Measurements from ENCODE around the gene ZNF74. TPM values are rescaled to one million over a fixed set of nuclear protein-coding genes. Genes with fewer than 3 reads are reported as not detected.
A peak's percentile ranks its signal among the peaks of the same experiment; 100 is the strongest.

The ZNF74 gene
- total and polyA plus RNA-seq, 4 donors = 4.1 to 17.6 (median 8.6) TPM

DNA sequence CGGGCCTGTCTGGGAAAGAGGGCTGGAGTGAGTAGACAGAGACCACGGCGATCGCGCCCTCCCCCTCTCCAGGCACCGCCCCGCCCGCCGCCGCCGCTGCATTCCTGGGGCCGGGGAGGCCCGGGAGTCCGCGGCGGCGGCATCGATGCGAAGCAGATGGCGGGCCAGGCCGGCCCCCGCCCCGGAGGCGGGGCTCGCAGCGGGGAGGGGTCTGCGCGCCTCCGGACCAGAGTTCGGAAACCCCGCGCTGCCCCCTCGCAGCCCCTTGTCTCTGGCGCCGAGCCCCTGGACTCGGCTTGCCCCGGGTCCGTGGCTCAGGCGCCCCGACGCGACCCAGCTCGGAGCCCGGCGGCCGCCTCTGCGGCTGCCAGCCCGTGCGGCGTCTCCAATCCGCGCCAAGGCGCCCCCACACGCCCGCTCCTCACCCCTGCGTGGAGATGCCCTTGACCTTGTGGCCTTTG lies 42.4 kb downstream of the ZNF74 start:
- TF ChIP-seq, protein P1, sequence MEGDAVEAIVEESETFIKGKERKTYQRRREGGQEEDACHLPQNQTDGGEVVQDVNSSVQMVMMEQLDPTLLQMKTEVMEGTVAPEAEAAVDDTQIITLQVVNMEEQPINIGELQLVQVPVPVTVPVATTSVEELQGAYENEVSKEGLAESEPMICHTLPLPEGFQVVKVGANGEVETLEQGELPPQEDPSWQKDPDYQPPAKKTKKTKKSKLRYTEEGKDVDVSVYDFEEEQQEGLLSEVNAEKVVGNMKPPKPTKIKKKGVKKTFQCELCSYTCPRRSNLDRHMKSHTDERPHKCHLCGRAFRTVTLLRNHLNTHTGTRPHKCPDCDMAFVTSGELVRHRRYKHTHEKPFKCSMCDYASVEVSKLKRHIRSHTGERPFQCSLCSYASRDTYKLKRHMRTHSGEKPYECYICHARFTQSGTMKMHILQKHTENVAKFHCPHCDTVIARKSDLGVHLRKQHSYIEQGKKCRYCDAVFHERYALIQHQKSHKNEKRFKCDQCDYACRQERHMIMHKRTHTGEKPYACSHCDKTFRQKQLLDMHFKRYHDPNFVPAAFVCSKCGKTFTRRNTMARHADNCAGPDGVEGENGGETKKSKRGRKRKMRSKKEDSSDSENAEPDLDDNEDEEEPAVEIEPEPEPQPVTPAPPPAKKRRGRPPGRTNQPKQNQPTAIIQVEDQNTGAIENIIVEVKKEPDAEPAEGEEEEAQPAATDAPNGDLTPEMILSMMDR (IDR thresholded peaks at IDR 0.05; ENCODE audit: control extremely low read depth, extremely low read depth) = no peak
- Histone ChIP-seq H3K9me3 (ENCODE audit: control insufficient read depth in 4 of 4, insufficient read depth in 3 of 4, low read length in 3 of 4) (no peaks in the 10 kb centered on the region), H3K9ac (ENCODE audit: insufficient read depth in 1 of 2, low read length in 2 of 2) (no peak overlapping the region), H3K4me3 (peak overlapping the region; percentile 63), H3K27me3 (ENCODE audit: control insufficient read depth in 3 of 3, insufficient read depth in 3 of 3, low read length in 2 of 3) (peaks cover 0 to 3% (median 0%) of the 10 kb centered on the region in 3 donors), H3K36me3 (ENCODE audit: control insufficient read depth in 4 of 4, insufficient read depth in 4 of 4, low read length in 4 of 4) (peaks cover 0 to 6% (median 1%) of the 10 kb centered on the region in 4 donors), H3K27ac (ENCODE audit: low read depth in 1 of 2, low read length in 1 of 2) (peak overlapping the region in 1 of 2 donors; percentile 48), H3K4me1 (ENCODE audit: control insufficient read depth in 5 of 5, insufficient read depth in 5 of 5, low read length in 5 of 5) (peaks cover 0 to 53% (median 19%) of the 10 kb centered on the region in 5 donors)
- WGBS, 2 donors = 0 to 1% methylated on average over 36 to 56 of the region's 56 CpGs
- DNase-seq (peak; percentile 88 to 90 (median 90)), ATAC-seq (ENCODE audit: insufficient read depth, low FRiP score) (no peak)

DNA sequence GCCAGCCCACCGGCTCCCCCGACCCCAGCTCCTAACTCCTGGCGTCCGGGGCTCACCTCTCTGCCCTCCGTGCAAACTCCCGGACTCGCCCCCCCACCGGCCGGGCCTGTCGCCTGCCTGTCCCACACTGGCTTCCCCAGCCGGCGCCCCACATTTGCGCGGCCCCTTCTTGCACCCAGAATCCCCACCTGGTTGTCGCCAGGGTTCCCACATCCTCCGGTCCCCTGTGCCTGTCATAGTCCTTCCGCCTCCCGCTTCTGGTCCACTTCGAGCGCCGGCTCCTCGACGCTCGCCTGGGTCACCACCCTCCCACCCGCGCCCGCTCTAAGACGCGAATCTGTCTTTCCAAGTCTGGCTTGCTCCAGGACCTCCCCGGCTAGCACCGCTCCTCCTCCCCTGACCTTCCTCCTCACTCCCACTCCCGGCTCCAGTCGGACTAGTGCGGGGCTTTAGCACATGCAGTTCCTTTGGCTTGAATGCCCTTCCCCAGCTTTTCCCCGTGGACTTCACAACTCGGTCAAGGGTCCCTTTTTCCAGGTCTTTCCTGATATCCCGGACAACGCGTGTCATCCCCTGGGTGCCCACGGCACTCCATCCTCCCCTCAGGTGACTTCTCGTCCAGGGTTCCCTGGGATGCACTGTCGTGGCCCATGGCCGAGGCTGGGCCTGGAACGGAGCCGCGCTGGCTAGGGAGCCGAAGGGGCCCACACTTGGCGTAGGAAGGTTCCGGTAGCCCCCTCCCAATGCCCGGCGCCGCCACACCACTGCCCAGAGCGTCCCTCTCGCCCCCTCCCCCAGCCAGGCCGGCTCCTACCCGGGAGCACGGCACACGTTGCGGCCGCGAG lies 43.0 kb downstream of the ZNF74 start:
- peak in 2 of 3 donors; percentile 48 to 57 for DNase-seq
- 1 to 2% methylated on average over 60 to 61 of the region's 61 CpGs for WGBS, 2 donors
- no peaks in the 10 kb centered on the region for H3K27me3 ChIP-seq (ENCODE audit: control insufficient read depth in 3 of 3, insufficient read depth in 3 of 3, low read length in 2 of 3)
- no peaks in the 10 kb centered on the region for H3K9me3 ChIP-seq (ENCODE audit: control insufficient read depth in 4 of 4, insufficient read depth in 3 of 4, low read length in 3 of 4)
- TF ChIP-seq, protein P1 (IDR thresholded peaks at IDR 0.05; ENCODE audit: control extremely low read depth, extremely low read depth) = no peak
- H3K4me3 ChIP-seq = peak overlapping the region; percentile 63
- H3K27ac ChIP-seq (ENCODE audit: low read depth in 1 of 2, low read length in 1 of 2) = peak overlapping the region in 1 of 2 donors; percentile 48
- H3K4me1 ChIP-seq (ENCODE audit: control insufficient read depth in 5 of 5, insufficient read depth in 5 of 5, low read length in 5 of 5) = peaks cover 0 to 50% (median 17%) of the 10 kb centered on the region in 5 donors
- H3K36me3 ChIP-seq (ENCODE audit: control insufficient read depth in 4 of 4, insufficient read depth in 4 of 4, low read length in 4 of 4) = peaks cover 0 to 6% (median 1%) of the 10 kb centered on the region in 4 donors
- H3K9ac ChIP-seq (ENCODE audit: insufficient read depth in 1 of 2, low read length in 2 of 2) = peak overlapping the region in 1 of 2 donors; percentile 54
- no peak for ATAC-seq (ENCODE audit: insufficient read depth, low FRiP score)

DNA sequence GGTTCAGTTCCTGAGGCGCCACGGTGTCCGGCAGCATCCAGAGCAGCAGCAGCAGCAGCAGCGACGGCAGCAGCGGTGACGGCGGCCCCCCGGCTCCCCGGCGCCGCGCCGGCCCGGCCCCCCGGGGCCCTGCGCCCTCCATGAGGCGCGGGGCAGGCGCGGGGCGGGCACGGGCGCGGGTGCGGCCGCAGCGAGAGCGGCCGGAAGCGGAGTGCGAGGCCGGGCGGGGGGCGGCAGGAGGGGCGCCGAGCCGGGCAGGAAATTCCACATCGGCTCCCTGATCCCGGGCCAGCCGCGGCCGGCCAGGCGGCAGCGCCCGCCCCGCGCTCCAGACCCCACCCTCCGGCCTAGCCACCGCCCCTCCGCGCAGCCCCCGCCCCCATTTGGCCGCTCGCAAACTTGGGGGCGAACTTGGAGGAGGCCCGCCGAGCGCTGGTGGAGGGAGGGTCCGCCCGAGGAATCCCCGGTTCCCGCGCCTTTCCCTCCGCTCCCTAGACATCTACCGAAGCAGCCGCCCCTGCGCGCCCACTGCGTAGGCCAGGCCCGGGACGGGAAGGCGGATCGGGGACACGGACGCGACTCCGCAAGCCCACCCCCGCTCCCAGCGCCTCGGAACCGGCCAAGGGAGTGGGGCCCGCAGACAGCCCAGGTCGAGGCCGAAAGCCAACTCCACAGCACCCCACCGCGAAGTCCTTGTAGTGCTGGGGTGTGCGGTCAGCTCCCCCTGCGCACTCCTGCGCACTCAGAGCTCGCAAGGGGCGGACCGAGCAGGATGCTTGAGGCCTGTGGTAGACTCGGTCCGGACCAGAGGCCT lies 43.9 kb downstream of the ZNF74 start, which contains the start of gene SCARF2:
TSS of gene SCARF2 (minus strand) at position 213 of the 814 bp plus-strand sequence. CDS start at position 142, 71 bp downstream.
- H3K4me3 ChIP-seq = peak within 1 kb of the TSS; percentile 63
- H3K4me1 ChIP-seq (ENCODE audit: control insufficient read depth in 5 of 5, insufficient read depth in 5 of 5, low read length in 5 of 5) = peaks cover 0 to 48% (median 15%) of the 10 kb centered on the region in 5 donors
- TF ChIP-seq, protein P1 (IDR thresholded peaks at IDR 0.05; ENCODE audit: control extremely low read depth, extremely low read depth) = no peak
- peaks cover 0 to 4% (median 2%) of the 10 kb centered on the region in 4 donors for H3K36me3 ChIP-seq (ENCODE audit: control insufficient read depth in 4 of 4, insufficient read depth in 4 of 4, low read length in 4 of 4)
- peak within 1 kb of the TSS; percentile 54 to 55 for H3K9ac ChIP-seq (ENCODE audit: insufficient read depth in 1 of 2, low read length in 2 of 2)
- DNase-seq (peak; percentile 92 to 96 (median 92)), ATAC-seq (ENCODE audit: insufficient read depth, low FRiP score) (peak; percentile 48)
- WGBS, 2 donors = 2% methylated on average over 56 to 95 of the region's 95 CpGs
- H3K27me3 ChIP-seq (ENCODE audit: control insufficient read depth in 3 of 3, insufficient read depth in 3 of 3, low read length in 2 of 3) = no peaks in the 10 kb centered on the region
- peak within 1 kb of the TSS in 1 of 2 donors; percentile 65 for H3K27ac ChIP-seq (ENCODE audit: low read depth in 1 of 2, low read length in 1 of 2)
- H3K9me3 ChIP-seq (ENCODE audit: control insufficient read depth in 4 of 4, insufficient read depth in 3 of 4, low read length in 3 of 4) = no peaks in the 10 kb centered on the region
